PC-3 (cell line): ENCODE results near the gene CNR1. TPM values are rescaled to one million over a fixed set of nuclear protein-coding genes. Genes with fewer than 3 reads are reported as not detected.

Experiments used
- ATAC-seq: fragments of 200-7000 bp; cut with Tn5 transposase; 2 replicates; pipeline ENCODE4 v1.9.1; 2020; ENCODE audit warnings: mild to moderate bottlenecking, moderate library complexity
- BruUV-seq: library from RNA; stranded (reverse); fragments of 400-500 nt; replicated peaks from 2 replicates; lab custom pipeline; 2021; lab: Mats Ljungman, UMichigan
- CTCF ChIA-PET: fragments of 300-600 bp; sonication (Branson Sonifier 250); formaldehyde crosslinking; loops from one replicate; lab custom pipeline; 2022; ENCODE audit warnings: antibody characterized with exemption; lab: Charles Lee
- POLR2A ChIA-PET: fragments of 300-600 bp; sonication (Branson Sonifier 250); formaldehyde crosslinking; loops from one replicate; lab custom pipeline; 2022; ENCODE audit warnings: antibody characterized with exemption; ENCODE audit not compliant: unreplicated experiment; lab: Charles Lee
- DNase-seq: peaks from one replicate; pipeline ENCODE4 v3.0.0-alpha.2; 2015
- H2AFZ ChIP-seq: fragments of 300-600 bp; sonication (generic); 2 replicates; pipeline ENCODE4 v1.6.0; 2016; ENCODE audit warnings: antibody characterized with exemption, low read length
- H3F3A ChIP-seq: fragments of 300-600 bp; sonication (generic); one replicate; pipeline ENCODE4 v1.6.0; 2017; ENCODE audit warnings: antibody characterized with exemption, low read length, control low read depth, mild to moderate bottlenecking; ENCODE audit not compliant: unreplicated experiment
- H3K27ac ChIP-seq: fragments of 300-600 bp; sonication (generic); 2 replicates; pipeline ENCODE4 v1.5.1; 2016; ENCODE audit warnings: mild to moderate bottlenecking, low read length
- H3K27me3 ChIP-seq: fragments of 300-600 bp; sonication (generic); 2 replicates; pipeline ENCODE4 v1.6.1; 2016; ENCODE audit warnings: low read length, mixed read lengths
- H3K36me3 ChIP-seq: fragments of 300-600 bp; sonication (generic); 2 replicates; pipeline ENCODE4 v1.6.1; 2016; ENCODE audit warnings: low read depth, mixed run types, low read length, mixed read lengths
- H3K4me1 ChIP-seq: fragments of 300-600 bp; sonication (generic); 2 replicates; pipeline ENCODE4 v1.5.1; 2016; ENCODE audit warnings: low read length; ENCODE audit not compliant: insufficient read depth
- H3K4me2 ChIP-seq: fragments of 300-600 bp; sonication (generic); 2 replicates; pipeline ENCODE4 v1.6.0; 2016; ENCODE audit warnings: low read length
- H3K4me3 ChIP-seq: fragments of 300-600 bp; sonication (generic); 2 replicates; pipeline ENCODE4 v1.5.1; 2016; ENCODE audit warnings: mild to moderate bottlenecking, low read length, mixed read lengths
- H3K79me2 ChIP-seq: fragments of 300-600 bp; sonication (generic); 2 replicates; pipeline ENCODE4 v1.6.1; 2017; ENCODE audit warnings: low read length, mixed read lengths
- H3K9ac ChIP-seq: fragments of 300-600 bp; sonication (generic); 2 replicates; pipeline ENCODE4 v1.6.0; 2016; ENCODE audit warnings: mild to moderate bottlenecking, low read length
- H3K9me2 ChIP-seq: fragments of 300-600 bp; sonication (generic); replicated peaks from 2 replicates; pipeline ENCODE4 v1.6.1; 2016; ENCODE audit warnings: mixed run types, low read length, mixed read lengths
- H3K9me3 ChIP-seq: fragments of 300-600 bp; sonication (generic); 2 replicates; pipeline ENCODE4 v1.6.1; 2016; ENCODE audit warnings: low read length, mixed read lengths
- H4K20me1 ChIP-seq: fragments of 300-600 bp; sonication (generic); 2 replicates; pipeline ENCODE4 v1.6.1; 2016; ENCODE audit warnings: low read length, mixed read lengths
- EZH2 ChIP-seq: fragments of 300-600 bp; sonication (generic); IDR thresholded peaks from one replicate; pipeline ENCODE4 v1.6.1; 2017; ENCODE audit warnings: antibody characterized with exemption, mild to moderate bottlenecking, low read length; ENCODE audit not compliant: unreplicated experiment
- EZH2phosphoT487 ChIP-seq: fragments of 300-600 bp; sonication (generic); IDR thresholded peaks from 2 replicates; pipeline ENCODE4 v1.6.1; 2018; ENCODE audit warnings: mild to moderate bottlenecking, antibody characterized with exemption, low read length, borderline replicate concordance
- intact Hi-C: fragments of 100-400 bp; cut with micrococcal nuclease; formaldehyde crosslinking; loops from 2 replicates; pipeline ENCODE4 v1.9.0; 2023
- total RNA-seq: library from RNA; depleted of rRNA; stranded (reverse); fragments of >200 nt; gene quantifications from 2 replicates; pipeline ENCODE4 v1.2.3, GENCODE V29; 2014
- TF ChIP-seq, protein P1 (sequence below): fragments of 300-600 bp; sonication (generic); conservative IDR thresholded peaks from 2 replicates; pipeline ENCODE4 v1.5.1; 2017; ENCODE audit warnings: antibody characterized with exemption, low read depth, mild to moderate bottlenecking, low read length

Gene CNR1
- total RNA-seq, 1 experiment from 2014 or later, result not detected

DNA sequence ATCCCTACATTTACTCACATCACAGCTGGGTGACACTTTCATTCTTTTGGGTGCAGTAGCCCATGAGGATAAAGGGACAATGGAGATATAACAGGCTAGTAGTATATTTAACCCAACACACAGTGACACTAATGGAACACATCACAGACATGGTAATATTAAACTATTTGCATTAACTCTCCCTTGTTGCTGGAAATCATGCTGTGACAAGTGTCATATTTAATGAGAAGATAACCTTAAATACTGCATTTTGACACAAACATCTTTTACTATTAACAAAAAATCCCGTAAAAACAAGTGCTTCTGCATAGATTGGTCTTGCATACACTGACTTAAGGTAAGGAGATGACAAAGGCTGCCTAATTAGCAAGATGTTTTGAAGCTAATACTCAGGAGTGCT lies 45.5 kb downstream of the CNR1 start:
- no peaks in the 10 kb centered on the region for H3F3A ChIP-seq
- H3K36me3 ChIP-seq, result no peaks in the 10 kb centered on the region
- H3K9me3 ChIP-seq, result no peaks in the 10 kb centered on the region
- BruUV-seq, result no TSS peak
- H4K20me1 ChIP-seq, result no peaks in the 10 kb centered on the region
- CTCF ChIA-PET, result no interaction called here
- H3K4me2 ChIP-seq, result no peak overlapping the region
- no peak for DNase-seq
- TF ChIP-seq EZH2phosphoT487 (no peak), EZH2 (no peak)
- H3K79me2 ChIP-seq, result no peaks in the 10 kb centered on the region
- no peaks in the 10 kb centered on the region for H3K9me2 ChIP-seq
- H3K4me1 ChIP-seq, result no peaks in the 10 kb centered on the region
- ATAC-seq, result no peak
- intact Hi-C loops, result no loop called here
- no peak overlapping the region for H3K4me3 ChIP-seq
- POLR2A ChIA-PET, result no interaction called here
- H3K27me3 ChIP-seq, result no peaks in the 10 kb centered on the region
- no peak overlapping the region for H3K9ac ChIP-seq
- no peak overlapping the region for H3K27ac ChIP-seq
- H2AFZ ChIP-seq, result no peak overlapping the region

DNA sequence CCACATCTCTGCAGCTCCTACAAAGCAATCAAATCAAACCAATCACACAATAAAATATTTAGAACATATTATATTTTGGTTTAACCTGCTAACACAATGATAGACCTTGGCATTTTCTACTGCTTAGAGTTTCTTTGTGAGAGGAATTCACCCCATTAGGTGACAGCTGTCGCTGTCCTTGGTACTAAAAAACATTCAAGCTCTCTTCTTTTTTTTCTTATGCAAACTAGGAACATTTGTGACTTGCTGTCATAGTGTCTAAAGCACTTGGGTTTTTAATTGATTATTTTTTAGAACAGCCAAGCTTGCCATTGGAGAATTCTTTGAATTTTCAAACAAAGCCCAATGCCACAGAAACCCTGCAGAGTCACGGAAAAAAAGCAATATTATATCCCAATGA lies 46.4 kb downstream of the CNR1 start:
- Histone ChIP-seq H4K20me1 (no peaks in the 10 kb centered on the region), H3K9me3 (no peaks in the 10 kb centered on the region), H3K9me2 (no peaks in the 10 kb centered on the region), H3K79me2 (no peaks in the 10 kb centered on the region), H3K27ac (no peak overlapping the region), H3K4me3 (no peak overlapping the region), H3K4me2 (no peak overlapping the region), H3K36me3 (no peaks in the 10 kb centered on the region), H3K4me1 (no peaks in the 10 kb centered on the region), H3K9ac (no peak overlapping the region), H2AFZ (no peak overlapping the region), H3K27me3 (no peaks in the 10 kb centered on the region), H3F3A (no peaks in the 10 kb centered on the region)
- POLR2A ChIA-PET, result no interaction called here
- BruUV-seq, result no TSS peak
- ATAC-seq, result no peak
- CTCF ChIA-PET, result no interaction called here
- no peak for TF ChIP-seq EZH2
- TF ChIP-seq, protein P1, sequence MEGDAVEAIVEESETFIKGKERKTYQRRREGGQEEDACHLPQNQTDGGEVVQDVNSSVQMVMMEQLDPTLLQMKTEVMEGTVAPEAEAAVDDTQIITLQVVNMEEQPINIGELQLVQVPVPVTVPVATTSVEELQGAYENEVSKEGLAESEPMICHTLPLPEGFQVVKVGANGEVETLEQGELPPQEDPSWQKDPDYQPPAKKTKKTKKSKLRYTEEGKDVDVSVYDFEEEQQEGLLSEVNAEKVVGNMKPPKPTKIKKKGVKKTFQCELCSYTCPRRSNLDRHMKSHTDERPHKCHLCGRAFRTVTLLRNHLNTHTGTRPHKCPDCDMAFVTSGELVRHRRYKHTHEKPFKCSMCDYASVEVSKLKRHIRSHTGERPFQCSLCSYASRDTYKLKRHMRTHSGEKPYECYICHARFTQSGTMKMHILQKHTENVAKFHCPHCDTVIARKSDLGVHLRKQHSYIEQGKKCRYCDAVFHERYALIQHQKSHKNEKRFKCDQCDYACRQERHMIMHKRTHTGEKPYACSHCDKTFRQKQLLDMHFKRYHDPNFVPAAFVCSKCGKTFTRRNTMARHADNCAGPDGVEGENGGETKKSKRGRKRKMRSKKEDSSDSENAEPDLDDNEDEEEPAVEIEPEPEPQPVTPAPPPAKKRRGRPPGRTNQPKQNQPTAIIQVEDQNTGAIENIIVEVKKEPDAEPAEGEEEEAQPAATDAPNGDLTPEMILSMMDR, result no peak
- intact Hi-C loops, result no loop called here
- DNase-seq, result no peak

DNA sequence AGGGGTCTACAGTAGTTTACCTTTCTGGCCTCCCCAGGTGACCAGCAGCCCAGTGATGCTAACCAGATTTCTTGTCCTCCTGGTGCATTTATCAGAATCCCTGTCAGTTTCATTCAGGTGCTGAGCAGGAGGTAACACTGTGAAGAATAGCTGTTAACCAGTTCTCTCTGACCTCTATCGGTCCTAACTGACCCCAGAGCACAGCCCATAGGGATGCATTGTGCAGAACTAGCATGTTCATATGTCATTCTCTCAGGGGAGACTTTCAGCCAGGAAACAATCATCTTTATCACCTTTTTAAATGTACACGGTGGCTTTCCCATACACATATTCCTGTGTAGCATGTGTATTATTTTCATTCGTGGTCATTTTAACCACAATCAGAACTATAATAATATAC lies 49.9 kb downstream of the CNR1 start:
- TF ChIP-seq EZH2, result no peak
- no peak for TF ChIP-seq EZH2phosphoT487
- TF ChIP-seq, protein P1, result no peak

More for the DNA sequence above, 49.9 kb downstream of the CNR1 start:
- Histone ChIP-seq H3K36me3 (no peaks in the 10 kb centered on the region), H3F3A (no peaks in the 10 kb centered on the region), H3K79me2 (no peaks in the 10 kb centered on the region), H3K9me2 (no peaks in the 10 kb centered on the region), H3K9me3 (no peaks in the 10 kb centered on the region), H4K20me1 (no peaks in the 10 kb centered on the region), H3K9ac (no peak overlapping the region), H2AFZ (no peak overlapping the region), H3K27me3 (no peaks in the 10 kb centered on the region), H3K4me3 (no peak overlapping the region), H3K4me2 (no peak overlapping the region), H3K27ac (no peak overlapping the region), H3K4me1 (no peaks in the 10 kb centered on the region)
- DNase-seq, result no peak
- ATAC-seq, result no peak
- CTCF ChIA-PET, result no interaction called here
- POLR2A ChIA-PET, result no interaction called here
- no TSS peak for BruUV-seq
- intact Hi-C loops, result no loop called here
